GM19043 (cell line): Measurements from ENCODE around the gene PLAGL2.
"Not testable (repeated sequence)": the region's sequence is repeated elsewhere in the genome, so short reads cannot be mapped to it uniquely, and the experiment has no call there.

Experiments
- ATAC-seq: cut with Tn5 transposase; IDR thresholded peaks from one replicate; pipeline ENCODE4 v1.9.1; 2021; ENCODE audit warnings: low read depth; ENCODE audit not compliant: unreplicated experiment

Gene PLAGL2

DNA sequence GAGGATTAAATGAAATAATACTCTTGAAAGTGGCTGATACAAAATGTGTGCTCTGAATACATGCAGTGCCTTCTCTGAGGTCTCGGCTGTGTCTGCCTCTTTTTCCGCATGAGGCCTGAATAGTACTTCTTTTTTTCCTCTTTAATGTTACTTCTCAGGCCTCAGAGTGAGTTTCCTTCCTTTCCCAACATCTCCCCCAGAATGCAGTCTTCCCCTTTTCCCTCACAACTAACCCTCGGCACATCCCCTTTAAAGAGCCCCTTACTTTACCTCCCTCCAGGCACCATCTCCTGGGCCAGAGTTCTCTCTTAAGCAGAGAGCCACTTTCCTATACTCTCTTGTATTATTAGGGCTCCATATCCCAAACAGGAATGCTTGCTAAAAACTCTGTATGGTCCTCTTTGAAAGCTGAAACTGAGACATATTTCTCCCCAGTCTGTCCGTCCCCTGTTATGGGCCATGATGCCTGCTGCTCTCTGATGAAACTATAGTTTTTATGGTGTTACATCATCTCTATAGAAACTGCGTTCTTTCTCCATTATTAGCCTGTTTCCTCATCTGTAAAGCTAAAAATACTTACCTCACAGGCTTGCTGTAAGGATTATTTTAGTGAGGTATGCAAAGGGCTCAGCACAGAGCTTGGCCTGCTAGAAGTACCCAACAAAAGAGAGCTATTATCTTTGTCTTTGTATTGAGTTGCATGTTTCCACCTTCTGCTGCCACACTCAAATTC is 2.3 kb downstream of the PLAGL2 start:
- ATAC-seq, result no peak

DNA sequence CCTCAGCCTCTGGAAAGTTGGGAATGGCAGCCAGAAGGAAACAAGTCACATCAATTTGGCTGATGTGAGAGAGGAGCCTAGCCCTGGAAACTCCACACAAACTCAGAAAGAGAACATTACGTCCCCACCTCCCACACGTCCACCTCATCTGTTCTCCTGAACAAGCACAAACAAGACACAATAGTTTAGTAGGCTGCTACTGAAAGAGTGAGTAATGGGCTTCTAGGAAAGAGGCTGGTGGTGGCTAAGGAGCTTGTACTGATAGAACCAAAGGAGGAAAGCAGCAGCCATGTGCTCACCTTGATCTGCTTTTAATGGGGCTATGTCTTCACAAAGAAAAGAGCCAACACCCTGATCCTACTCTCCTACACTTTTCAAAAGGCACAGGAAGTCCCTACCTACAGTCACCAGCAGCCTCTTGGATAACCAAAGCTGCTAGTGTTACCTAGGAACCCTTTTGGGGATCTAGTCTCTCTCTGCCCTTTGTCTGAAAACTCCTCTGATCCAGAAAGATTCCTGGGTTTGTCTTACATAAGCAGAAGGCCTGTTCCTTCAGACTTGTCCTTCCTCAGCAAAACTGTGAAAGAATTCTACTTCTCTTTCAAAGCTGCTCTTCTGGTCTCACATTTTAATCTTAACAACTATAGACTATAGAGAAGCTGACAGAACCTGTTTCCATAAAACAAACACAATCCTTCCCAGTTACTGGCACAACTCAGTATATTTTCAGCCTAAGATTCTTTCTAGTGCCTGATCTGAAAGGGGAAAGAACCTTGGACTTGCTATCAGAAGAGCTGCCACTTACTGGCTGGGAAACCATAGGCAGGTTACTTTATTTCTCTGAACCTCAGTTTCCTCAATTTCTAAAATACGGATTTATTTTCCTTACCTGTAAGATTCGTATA is 3.1 kb downstream of the PLAGL2 start:
- ATAC-seq, result no peak

GRCh38 chr20:32203356-32204204 is 4.0 kb downstream of the PLAGL2 start:
- ATAC-seq, result no peak

DNA sequence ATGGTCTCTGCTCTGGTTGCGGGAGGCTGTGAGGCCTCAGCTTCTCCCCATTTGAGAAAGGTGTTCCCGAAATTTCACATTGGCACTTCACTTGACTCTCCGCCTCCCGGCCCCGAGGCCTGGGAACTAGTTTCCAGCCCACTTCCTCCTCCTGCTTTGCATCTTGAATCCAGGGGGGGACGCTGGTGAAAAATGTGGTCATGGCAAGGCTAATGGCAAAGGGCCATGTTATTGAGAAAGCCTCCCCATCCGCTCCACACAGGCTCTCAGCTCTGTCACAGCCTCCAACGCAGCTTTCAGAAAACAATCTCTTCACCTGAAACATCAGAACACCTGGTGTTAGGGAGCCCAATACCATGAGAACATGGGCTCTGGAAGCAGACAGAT is 5.6 kb downstream of the PLAGL2 start:
- no peak for ATAC-seq

DNA sequence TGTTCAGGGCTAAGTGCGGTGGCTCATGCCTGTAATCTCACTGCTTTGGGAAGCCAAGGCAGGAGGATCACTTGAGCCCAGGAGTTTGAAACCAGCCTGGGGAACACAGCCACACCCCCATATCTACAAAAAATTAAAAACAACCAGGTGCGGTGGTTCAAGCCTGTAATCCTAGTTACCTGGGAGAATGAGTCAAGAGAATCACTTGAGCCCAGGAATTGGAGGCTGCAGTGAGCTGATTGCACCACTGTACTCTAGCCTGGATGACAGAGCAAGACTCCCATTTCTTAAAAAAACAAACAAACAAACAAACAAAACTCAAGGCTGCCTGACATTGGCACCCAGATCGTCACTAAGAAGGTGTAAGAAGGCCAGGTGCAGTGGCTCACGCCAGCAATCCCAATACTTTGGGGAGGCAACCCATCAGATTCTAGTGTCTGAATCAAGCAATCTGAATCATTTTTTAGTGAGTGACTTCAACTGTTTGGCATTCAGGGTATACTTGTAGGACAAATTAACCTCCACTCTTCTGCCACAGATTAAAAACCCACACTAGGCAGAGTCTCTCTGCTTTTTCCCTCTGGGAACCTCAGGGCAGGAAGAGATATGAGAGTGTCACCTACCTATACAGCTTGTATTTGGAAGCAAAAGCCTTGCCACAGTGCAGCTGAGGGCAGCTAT is 6.1 kb downstream of the PLAGL2 start:
- ATAC-seq, result no peak

DNA sequence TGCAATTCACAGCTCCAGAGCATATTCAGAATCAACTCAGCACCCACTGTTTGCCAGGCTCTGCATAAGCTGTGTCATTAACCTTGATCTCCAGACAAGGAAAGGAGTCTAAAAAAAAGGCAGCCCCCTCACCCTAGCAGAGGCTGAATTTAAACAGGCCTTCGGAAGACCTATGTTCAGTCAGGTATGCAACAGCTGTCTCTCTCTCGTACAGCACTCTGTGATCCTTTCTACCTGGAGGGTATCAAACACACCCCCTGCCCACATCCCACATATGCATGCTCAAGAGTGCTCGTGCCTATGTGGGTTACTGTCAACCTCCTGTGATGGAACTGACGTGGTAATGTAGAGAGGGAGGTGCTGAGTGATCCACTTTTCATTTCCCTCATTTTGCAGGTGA is 8.5 kb downstream of the PLAGL2 start:
- ATAC-seq, result no peak

DNA sequence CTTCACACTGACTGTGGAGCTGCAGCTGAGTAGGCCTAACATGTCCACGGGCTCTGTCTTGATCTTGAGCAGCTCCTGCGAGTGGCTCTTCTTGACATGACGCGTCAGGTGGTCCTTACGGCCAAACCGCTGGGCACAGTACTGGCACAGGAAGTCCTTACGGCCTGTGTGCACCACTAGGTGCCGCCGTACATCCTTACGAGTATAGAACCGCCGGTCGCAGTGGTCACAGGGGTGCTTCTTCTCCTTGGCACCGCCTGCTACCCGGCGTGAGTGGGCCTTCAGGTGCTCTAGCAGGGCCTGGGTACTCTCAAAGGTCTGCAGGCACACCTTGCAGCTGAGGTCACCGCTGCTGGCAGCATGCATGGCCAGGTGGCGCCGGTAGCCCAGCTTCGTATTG is 10.4 kb downstream of the PLAGL2 start:
- ATAC-seq, result not testable (repeated sequence)

- ATAC-seq, result not testable (repeated sequence)
These were observed 10.9 kb downstream of the PLAGL2 start for GRCh38 chr20:32196613-32197012.

DNA sequence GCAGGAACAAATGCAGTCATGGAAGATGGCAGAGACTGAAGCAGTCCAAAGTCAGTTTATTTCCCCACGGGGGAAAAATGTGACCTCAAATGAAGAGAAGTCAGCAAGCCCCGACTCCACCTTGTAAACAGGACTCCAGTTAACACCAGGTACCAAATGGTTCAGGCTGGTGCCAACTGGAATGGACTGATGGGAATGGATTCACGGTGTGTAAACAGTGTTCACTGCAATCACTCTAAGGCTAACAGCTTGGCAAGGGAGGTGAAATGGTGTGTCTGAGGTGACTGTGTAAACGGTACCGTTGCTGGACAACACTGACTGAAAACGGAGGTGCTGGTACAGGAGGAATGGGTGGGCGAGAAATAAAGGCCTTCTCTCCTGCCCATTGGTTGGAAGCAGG is 12.0 kb downstream of the PLAGL2 start:
- ATAC-seq, result no peak

DNA sequence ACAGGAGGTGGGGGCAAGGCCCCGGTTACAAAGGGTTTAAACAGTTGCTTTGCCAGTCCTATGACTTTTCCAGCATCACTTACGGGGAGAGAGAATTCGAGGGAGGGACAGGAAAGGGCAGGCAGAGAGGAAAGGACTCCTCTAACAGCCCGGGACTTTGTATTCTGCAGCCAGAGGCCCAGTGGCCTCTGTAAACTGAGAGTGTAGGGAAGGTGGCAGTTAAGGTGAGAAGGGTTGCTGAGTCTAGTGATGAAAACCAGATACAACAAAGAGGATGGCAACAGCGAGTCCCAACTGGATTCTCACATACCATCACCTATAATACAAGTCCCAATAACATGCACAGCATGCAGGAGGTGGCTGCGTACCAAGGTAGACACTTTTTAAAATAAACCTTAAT is 13.5 kb downstream of the PLAGL2 start:
- no peak for ATAC-seq

DNA sequence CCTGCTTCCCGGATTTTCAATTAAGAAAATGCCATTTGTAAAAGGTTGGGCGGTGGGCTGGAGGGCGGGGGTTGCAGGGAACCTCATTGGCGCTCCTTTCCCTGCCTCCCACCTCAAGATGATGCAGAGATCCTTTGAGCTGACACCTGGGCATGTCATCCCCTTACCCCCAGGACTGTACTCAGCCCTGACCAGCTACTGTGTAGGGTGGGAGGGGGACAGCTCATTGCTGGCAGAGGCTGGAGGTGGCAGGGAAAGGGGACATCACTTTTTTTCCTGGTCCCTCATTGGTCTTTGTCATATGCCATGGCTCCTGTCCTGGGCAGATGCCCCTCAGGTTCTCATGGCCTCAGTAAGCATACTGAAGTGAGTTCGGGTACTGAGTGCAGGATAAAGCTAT is 14.2 kb downstream of the PLAGL2 start:
- ATAC-seq, result not testable (repeated sequence)

- no peak for ATAC-seq
These were observed 14.8 kb downstream of the PLAGL2 start for GRCh38 chr20:32192698-32193097.

GRCh38 chr20:32191873-32192272 is 15.7 kb downstream of the PLAGL2 start:
- no peak for ATAC-seq

GRCh38 chr20:32191422-32191821 is 16.1 kb downstream of the PLAGL2 start:
- no peak for ATAC-seq

DNA sequence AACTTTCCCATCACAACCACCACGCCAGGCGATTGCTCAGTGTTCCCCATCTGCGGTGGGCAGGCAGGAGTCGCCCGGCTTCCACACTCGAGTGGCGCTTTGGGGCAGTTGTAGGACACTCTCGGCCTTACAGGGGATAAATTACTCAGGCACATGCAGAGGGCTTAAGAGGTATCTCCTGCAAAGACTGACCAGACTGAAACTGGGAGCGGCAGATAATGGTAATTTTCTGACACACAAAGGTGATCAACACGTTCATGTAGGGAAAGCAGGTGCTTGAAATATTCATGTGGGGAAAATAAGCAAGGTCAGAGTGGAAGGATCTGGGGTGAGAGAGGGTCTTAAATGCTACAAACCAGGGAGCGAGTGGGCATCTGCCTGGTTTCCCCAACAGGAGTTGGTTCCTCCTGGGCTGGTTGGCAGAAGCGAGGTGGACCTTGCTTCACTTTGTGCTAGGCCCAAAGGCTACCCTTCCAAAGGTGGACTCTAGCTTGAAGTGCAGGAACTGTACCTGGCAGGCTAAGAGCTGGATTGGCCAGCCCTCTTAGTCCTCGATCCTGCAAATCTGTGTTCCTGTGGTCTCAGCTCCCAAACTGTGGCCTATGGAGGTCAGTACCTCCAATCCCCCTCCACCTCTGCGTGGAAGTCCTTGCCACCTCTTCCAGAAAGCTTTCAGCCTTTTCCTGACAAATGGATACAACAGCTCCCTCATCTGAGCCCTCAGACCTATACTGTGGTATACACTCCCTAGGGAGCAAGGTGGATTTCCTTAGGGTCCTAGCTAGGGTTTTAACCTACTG is 16.7 kb downstream of the PLAGL2 start:
- no peak for ATAC-seq

DNA sequence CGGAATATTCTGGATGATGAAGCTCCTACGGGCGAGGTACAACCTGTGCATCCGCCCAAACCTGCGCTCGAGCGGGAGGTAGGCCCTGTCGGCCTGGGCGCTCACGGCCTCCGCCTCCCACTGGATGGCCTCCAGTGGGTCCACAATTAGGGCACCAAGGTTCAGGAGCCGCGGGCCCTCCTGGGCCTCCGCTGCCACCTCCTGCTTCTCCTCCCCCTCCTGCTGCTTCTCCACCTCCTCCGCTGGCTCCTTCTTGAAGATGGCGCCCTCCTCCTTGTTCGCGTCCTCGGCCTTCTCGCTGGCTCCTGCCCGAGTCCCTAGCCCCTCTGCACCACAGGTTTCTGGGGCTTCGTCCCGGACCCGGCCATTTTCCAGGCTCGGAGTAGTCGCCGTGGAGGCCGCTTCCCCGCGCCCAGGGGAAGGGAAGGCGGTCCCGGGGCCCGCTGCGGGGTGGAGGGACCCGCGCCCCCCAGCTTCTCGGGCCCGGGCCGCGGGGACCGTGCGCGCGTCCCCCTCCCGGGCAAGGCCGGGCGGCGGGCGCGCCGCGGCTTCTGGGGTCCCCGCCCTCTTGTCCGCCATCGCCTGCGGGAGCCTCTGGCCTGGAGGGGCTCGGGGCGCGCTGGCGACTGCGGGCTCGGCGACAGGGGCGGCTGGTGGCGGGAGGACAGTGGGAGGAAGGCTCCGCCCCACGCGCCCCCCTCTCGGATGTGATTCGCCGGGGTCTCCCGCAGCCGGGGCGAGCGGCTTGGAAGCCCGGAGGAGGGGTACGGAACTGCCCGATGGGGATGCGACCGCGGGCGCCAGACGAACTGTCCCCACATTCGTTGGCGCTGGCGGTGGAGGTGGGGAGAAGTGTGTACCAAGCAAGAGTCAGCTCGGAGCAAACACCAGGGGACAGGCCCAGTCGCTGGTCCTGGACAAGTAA is 17.6 kb downstream of the PLAGL2 start:
- no peak for ATAC-seq

GRCh38 chr20:32189123-32189410 is 18.5 kb downstream of the PLAGL2 start:
- no peak for ATAC-seq

DNA sequence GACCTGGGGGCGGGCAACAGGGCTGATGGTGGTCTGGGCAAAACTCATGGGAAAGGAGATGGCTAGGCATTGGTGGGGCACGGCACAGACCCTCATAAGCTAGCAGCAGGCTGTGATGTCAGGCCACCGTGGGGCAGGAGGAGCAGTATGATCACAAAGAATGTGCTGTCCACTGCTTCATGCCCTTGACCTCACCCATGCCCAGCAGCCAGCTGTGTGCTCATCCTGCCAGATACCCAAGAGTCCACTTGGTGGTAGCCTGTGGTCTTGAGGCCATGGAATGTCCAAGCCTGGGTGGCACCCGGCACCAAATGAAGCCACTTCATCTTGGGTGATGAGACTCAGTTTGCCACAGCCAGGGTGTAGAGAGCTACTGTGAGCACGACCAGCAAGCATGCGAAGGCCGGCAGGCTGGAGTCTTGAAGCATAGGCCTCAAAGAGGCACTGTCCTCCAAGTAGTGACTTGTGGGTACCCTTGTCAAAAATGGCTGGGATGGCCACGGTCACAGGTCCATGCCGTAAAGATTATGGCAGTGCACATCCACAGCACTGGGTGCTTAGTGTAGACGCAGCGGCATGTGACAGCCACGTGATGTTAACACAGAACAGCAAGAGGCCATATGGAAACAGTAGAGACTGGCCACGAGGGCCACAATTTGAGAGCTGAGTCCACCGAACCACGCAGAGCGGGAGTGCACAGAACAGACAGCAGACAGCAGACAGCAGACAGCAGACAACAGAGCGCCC is 19.0 kb downstream of the PLAGL2 start:
- ATAC-seq, result no peak
